H1 (cell line): ENCODE measurements around the gene CARD14. TPM values are rescaled to one million over a fixed set of nuclear protein-coding genes. Genes with fewer than 3 reads are reported as not detected.

Experiments used
- CTCF ChIA-PET: fragments of 300-600 bp; sonication (Branson Sonifier 250); formaldehyde crosslinking; loops from one replicate; lab custom pipeline; 2021; ENCODE audit not compliant: partially characterized antibody; lab: Charles Lee
- POLR2A ChIA-PET: fragments of 300-600 bp; sonication (Branson Sonifier 250); formaldehyde crosslinking; loops from one replicate; lab custom pipeline; 2021; ENCODE audit warnings: inconsistent platforms; ENCODE audit not compliant: partially characterized antibody; lab: Charles Lee
- DNase-seq, 2 experiments: peaks; one replicate each; pipeline versions ENCODE4 v3.0.0 to v3.0.0-alpha.2; 2010 to 2022; ENCODE audit warnings: low spot score in 2 of 2, low read depth in 1 of 2, mixed read lengths in 1 of 2
- FAIRE-seq: peaks from 2 replicates; lab custom pipeline; 2011; peaks lifted over from hg19 to GRCh38; lab: Jason Lieb, UNC
- H2AFZ ChIP-seq: 2 replicates; pipeline ENCODE4 v1.8.1; 2012; ENCODE audit warnings: low read length, inconsistent platforms
- H2AK5ac ChIP-seq: 2 replicates; pipeline ENCODE4 v1.6.1; 2013; ENCODE audit warnings: low read depth, low read length
- H2BK120ac ChIP-seq: replicated peaks from 2 replicates; pipeline ENCODE3; 2013; ENCODE audit warnings: low read depth, low read length, inconsistent platforms
- H2BK12ac ChIP-seq: 2 replicates; pipeline ENCODE4 v1.6.1; 2013; ENCODE audit warnings: low read depth, low read length
- H2BK15ac ChIP-seq: 2 replicates; pipeline ENCODE4 v1.6.1; 2013; ENCODE audit warnings: low read length
- H2BK20ac ChIP-seq: 2 replicates; pipeline ENCODE4 v1.6.1; 2013; ENCODE audit warnings: low read length
- H2BK5ac ChIP-seq: 2 replicates; pipeline ENCODE4 v1.6.1; 2013; ENCODE audit warnings: low read depth, low read length
- H3K14ac ChIP-seq: 2 replicates; pipeline ENCODE4 v1.6.1; 2013; ENCODE audit warnings: inconsistent platforms; ENCODE audit not compliant: insufficient read length
- H3K18ac ChIP-seq: 2 replicates; pipeline ENCODE4 v1.6.1; 2013; ENCODE audit warnings: low read length; ENCODE audit errors: extremely low read depth
- H3K23ac ChIP-seq: 2 replicates; pipeline ENCODE4 v1.6.1; 2013; ENCODE audit warnings: inconsistent platforms; ENCODE audit not compliant: insufficient read length
- H3K23me2 ChIP-seq: 2 replicates; pipeline ENCODE4 v1.6.1; 2013; ENCODE audit warnings: low read depth, low read length
- H3K27ac ChIP-seq: 2 replicates; pipeline ENCODE4 v1.6.1; 2011; ENCODE audit warnings: low read depth, low read length, inconsistent platforms
- H3K27me3 ChIP-seq, 4 experiments: replicated peaks in 1 of 4; 1 replicate in 1 of 4; 2 replicates in 3 of 4; pipeline versions ENCODE4 v1.6.1 to v1.8.1; 2011 to 2013; ENCODE audit warnings: low read length in 3 of 4, mild to moderate bottlenecking in 3 of 4, inconsistent platforms in 2 of 4, mixed read lengths in 2 of 4, moderate library complexity in 1 of 4; ENCODE audit not compliant: control insufficient read depth in 3 of 4, insufficient read depth in 3 of 4; ENCODE audit errors: extremely low read depth in 1 of 4
- H3K36me3 ChIP-seq, 4 experiments: 2 replicates each; pipeline versions ENCODE4 v1.6.1 to v1.8.1; 2011 to 2013; ENCODE audit warnings: mild to moderate bottlenecking in 4 of 4, low read length in 3 of 4, moderate library complexity in 2 of 4, control low read depth in 1 of 4, inconsistent platforms in 1 of 4; ENCODE audit not compliant: insufficient read depth in 4 of 4, control insufficient read depth in 2 of 4
- H3K4ac ChIP-seq: replicated peaks from 2 replicates; pipeline ENCODE3; 2013; ENCODE audit warnings: low read length, low read depth, mixed read lengths, inconsistent platforms; ENCODE audit not compliant: insufficient read length
- H3K4me1 ChIP-seq, 4 experiments: replicated peaks in 1 of 4; 1 replicate in 1 of 4; 2 replicates in 3 of 4; pipeline versions ENCODE4 v1.6.1 to v1.8.1; 2011 to 2013; ENCODE audit warnings: low read length in 3 of 4, inconsistent platforms in 2 of 4, mixed read lengths in 1 of 4; ENCODE audit not compliant: insufficient read depth in 4 of 4, control insufficient read depth in 3 of 4
- H3K4me2 ChIP-seq, 2 experiments: 2 replicates each; pipeline versions ENCODE4 v1.6.1 to v1.8.1; 2011 to 2013; ENCODE audit warnings: low read depth in 2 of 2, low read length in 2 of 2, control low read depth in 1 of 2, inconsistent platforms in 1 of 2, mild to moderate bottlenecking in 1 of 2; ENCODE audit not compliant: insufficient read depth in 1 of 2
- H3K4me3 ChIP-seq, 4 experiments: fragments of 200-600, 300-600 bp in 1 of 4; sonication (generic), shearing (Covaris generic), sonication (Bioruptor Twin) in 1 of 4; 2 replicates each; pipeline versions ENCODE4 v1.5.1 to v1.8.1; 2011 to 2016; ENCODE audit warnings: low read length in 4 of 4, low read depth in 3 of 4, control low read depth in 2 of 4, inconsistent platforms in 2 of 4, mild to moderate bottlenecking in 2 of 4, mixed read lengths in 1 of 4, moderate library complexity in 1 of 4; ENCODE audit not compliant: insufficient read depth in 2 of 4; ENCODE audit errors: extremely low read depth in 1 of 4
- H3K56ac ChIP-seq: replicated peaks from 2 replicates; pipeline ENCODE3; 2013; ENCODE audit warnings: low read depth, mild to moderate bottlenecking, mixed read lengths, low read length, inconsistent platforms; ENCODE audit not compliant: insufficient read length
- H3K79me1 ChIP-seq: 2 replicates; pipeline ENCODE4 v1.6.1; 2013; ENCODE audit warnings: low read depth, low read length, control low read depth
- H3K79me2 ChIP-seq, 2 experiments: 2 replicates each; pipeline versions ENCODE4 v1.6.1 to v1.8.1; 2012 to 2013; ENCODE audit warnings: low read length in 2 of 2, mild to moderate bottlenecking in 2 of 2, inconsistent platforms in 1 of 2; ENCODE audit not compliant: insufficient read depth in 2 of 2, control insufficient read depth in 1 of 2
- H3K9ac ChIP-seq, 4 experiments: replicated peaks in 1 of 4; 1 replicate in 1 of 4; 2 replicates in 3 of 4; pipeline versions ENCODE4 v1.6.1 to v1.8.1; 2011 to 2013; ENCODE audit warnings: low read depth in 3 of 4, low read length in 3 of 4, control low read depth in 2 of 4, mild to moderate bottlenecking in 2 of 4, moderate library complexity in 2 of 4, inconsistent platforms in 1 of 4; ENCODE audit errors: extremely low read depth in 1 of 4
- H3K9me3 ChIP-seq, 2 experiments: 2 replicates each; pipeline versions ENCODE4 v1.6.1 to v1.8.1; 2012 to 2013; ENCODE audit warnings: mild to moderate bottlenecking in 2 of 2, moderate library complexity in 2 of 2, control low read depth in 1 of 2, inconsistent platforms in 1 of 2, low read depth in 1 of 2, low read length in 1 of 2, mixed read lengths in 1 of 2; ENCODE audit not compliant: insufficient read depth in 2 of 2
- H4K20me1 ChIP-seq, 2 experiments: replicated peaks in 1 of 2; 2 replicates each; pipeline versions ENCODE3 to v1.8.1; 2011 to 2013; ENCODE audit warnings: inconsistent platforms in 2 of 2, low read length in 2 of 2, mild to moderate bottlenecking in 1 of 2; ENCODE audit not compliant: insufficient read depth in 2 of 2, control insufficient read depth in 1 of 2
- H4K5ac ChIP-seq: 2 replicates; pipeline ENCODE4 v1.6.1; 2013; ENCODE audit warnings: low read length, low read depth, mixed read lengths, inconsistent platforms; ENCODE audit not compliant: insufficient read length
- H4K8ac ChIP-seq: 2 replicates; pipeline ENCODE4 v1.8.0; 2013; ENCODE audit warnings: mild to moderate bottlenecking, moderate library complexity, low read length, inconsistent platforms; ENCODE audit not compliant: insufficient read depth; ENCODE audit errors: extremely low read depth
- H4K91ac ChIP-seq: replicated peaks from 2 replicates; pipeline ENCODE3; 2013; ENCODE audit warnings: low read length, mixed read lengths, inconsistent platforms; ENCODE audit not compliant: insufficient read length
- RAD21 ChIP-seq, 2 experiments: IDR thresholded peaks in 1 of 2; conservative IDR thresholded peaks in 1 of 2; 2 replicates each; pipeline ENCODE4 v1.6.1; 2011; ENCODE audit warnings: low read depth in 2 of 2, low read length in 2 of 2, improper control_type of control experiment in 1 of 2, inconsistent platforms in 1 of 2, mild to moderate bottlenecking in 1 of 2, moderate library complexity in 1 of 2
- SRF ChIP-seq: IDR thresholded peaks from 2 replicates; pipeline ENCODE4 v1.6.1; 2011; ENCODE audit warnings: mild to moderate bottlenecking, low read depth, low read length, moderate library complexity
- WGBS, 2 experiments: shearing (Covaris generic) in 1 of 2; methylation state at CpG; one replicate each; pipeline versions ENCODE4 v1.1.6 to v1.1.7; 2013 to 2015; ENCODE audit warnings: low lambda C conversion rate in 2 of 2, mixed read lengths in 2 of 2, inconsistent platforms in 1 of 2, low coverage in 1 of 2, missing lambda C conversion rate in 1 of 2; ENCODE audit not compliant: insufficient replicate concordance in 2 of 2, insufficient coverage in 1 of 2, insufficient read length in 1 of 2; ENCODE audit errors: extremely low coverage in 1 of 2, missing lambda C conversion rate in 1 of 2; 5-methylcytosine and 5-hydroxymethylcytosine counted together
- polyA plus RNA-seq, 7 experiments: library from polyadenylated mRNA; depleted of rRNA in 3 of 7; stranded (reverse) in 5 of 7; unstranded in 2 of 7; fragments of >200 nt in 5 of 7; fragments of 200-250 nt in 2 of 7; gene quantifications; 1 replicate in 5 of 7; 2 replicates in 1 of 7; 4 replicates in 1 of 7; pipeline versions ENCODE4 v1.2.1 to v1.2.3, GENCODE V29; 2011 to 2013; ENCODE audit warnings: missing spikeins in 2 of 7, mixed read lengths in 2 of 7
- total RNA-seq: library from RNA; stranded (reverse); fragmentation: NEBNext Ultra II Directional; extraction: Animal tissue kit (Norgen Biotek cat#: 25700); gene quantifications from 2 replicates; pipeline ENCODE4 v1.2.1, GENCODE V29; 2021
- TF ChIP-seq, protein P1 (sequence below), 3 experiments: IDR thresholded peaks; 1 replicate in 2 of 3; 2 replicates in 1 of 3; pipeline versions ENCODE4 v1.5.1 to v1.6.1; 2011; ENCODE audit warnings: low read length in 3 of 3, mild to moderate bottlenecking in 3 of 3, inconsistent platforms in 2 of 3, low read depth in 1 of 3, moderate library complexity in 1 of 3; ENCODE audit not compliant: insufficient read depth in 1 of 3; ENCODE audit errors: control extremely low read depth in 1 of 3

Gene CARD14
- total and polyA plus RNA-seq, 2 of the 8 experiments (the other 6 are each of a cell fraction or from before 2014, with no cell fraction given) = 0.08 TPM; not detected in 1

DNA sequence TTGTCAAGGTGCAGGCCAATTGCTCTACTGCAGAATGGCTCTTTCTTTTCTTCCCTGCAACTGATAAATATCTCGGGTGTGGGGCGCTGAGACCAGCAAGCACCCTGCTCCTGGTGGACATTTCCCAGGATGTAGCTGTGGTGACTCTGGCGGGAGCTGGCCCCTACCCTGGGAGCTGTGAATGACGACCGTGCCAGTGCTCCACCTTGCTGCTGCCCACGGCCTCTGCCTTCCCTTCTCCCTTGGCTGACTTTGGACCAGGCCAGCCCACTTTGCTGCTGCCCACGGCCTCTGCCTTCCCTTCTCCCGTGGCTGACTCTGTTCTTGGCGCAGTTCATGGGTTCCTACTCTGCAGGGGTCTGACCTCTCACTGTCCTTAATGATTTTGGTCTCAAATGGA lies 16.1 kb downstream of the CARD14 start:
- Histone ChIP-seq H4K5ac (no peak overlapping the region), H3K14ac (no peak overlapping the region), H2BK15ac (no peak overlapping the region), H3K4me2 (no peak overlapping the region), H3K23me2 (no peaks in the 10 kb centered on the region), H4K8ac (peak overlapping the region; percentile 39; the same call in 1 of the 2 replicates), H2BK5ac (no peak overlapping the region), H2BK120ac (no peak overlapping the region), H2BK12ac (no peak overlapping the region), H3K9ac (no peak overlapping the region), H3K4me3 (no peak overlapping the region), H3K79me1 (no peaks in the 10 kb centered on the region; the same call in 1 of the 2 replicates), H3K4ac (no peak overlapping the region), H3K27ac (no peak overlapping the region), H2AK5ac (no peak overlapping the region), H4K91ac (no peak overlapping the region), H3K23ac (no peak overlapping the region), H3K36me3 (no peaks in the 10 kb centered on the region), H3K18ac (no peak overlapping the region), H2BK20ac (no peak overlapping the region), H3K4me1 (no peaks in the 10 kb centered on the region), H3K56ac (no peak overlapping the region), H3K27me3 (no peaks in the 10 kb centered on the region), H3K79me2 (no peaks in the 10 kb centered on the region), H4K20me1 (no peaks in the 10 kb centered on the region), H2AFZ (no peak overlapping the region), H3K9me3 (no peaks in the 10 kb centered on the region)
- ChIA-PET POLR2A (interaction anchor here (1.4 kb wide), 1 partner anchor 10 kb away, joined by 3 read pairs; no protein-coding TSS in a partner anchor), CTCF (interaction anchor here (0.6 to 8.9 kb wide), 4 partner anchors 8 to 1765 kb away, joined by 3 to 73 read pairs (median 4); no protein-coding TSS in a partner anchor)
- 92% methylated on average over 9 of the region's 9 CpGs; no CpG with 5 or more reads in 1 of the 2 experiments for WGBS, 2 experiments
- no peak for DNase-seq
- FAIRE-seq = no peak
- TF ChIP-seq, protein P1, sequence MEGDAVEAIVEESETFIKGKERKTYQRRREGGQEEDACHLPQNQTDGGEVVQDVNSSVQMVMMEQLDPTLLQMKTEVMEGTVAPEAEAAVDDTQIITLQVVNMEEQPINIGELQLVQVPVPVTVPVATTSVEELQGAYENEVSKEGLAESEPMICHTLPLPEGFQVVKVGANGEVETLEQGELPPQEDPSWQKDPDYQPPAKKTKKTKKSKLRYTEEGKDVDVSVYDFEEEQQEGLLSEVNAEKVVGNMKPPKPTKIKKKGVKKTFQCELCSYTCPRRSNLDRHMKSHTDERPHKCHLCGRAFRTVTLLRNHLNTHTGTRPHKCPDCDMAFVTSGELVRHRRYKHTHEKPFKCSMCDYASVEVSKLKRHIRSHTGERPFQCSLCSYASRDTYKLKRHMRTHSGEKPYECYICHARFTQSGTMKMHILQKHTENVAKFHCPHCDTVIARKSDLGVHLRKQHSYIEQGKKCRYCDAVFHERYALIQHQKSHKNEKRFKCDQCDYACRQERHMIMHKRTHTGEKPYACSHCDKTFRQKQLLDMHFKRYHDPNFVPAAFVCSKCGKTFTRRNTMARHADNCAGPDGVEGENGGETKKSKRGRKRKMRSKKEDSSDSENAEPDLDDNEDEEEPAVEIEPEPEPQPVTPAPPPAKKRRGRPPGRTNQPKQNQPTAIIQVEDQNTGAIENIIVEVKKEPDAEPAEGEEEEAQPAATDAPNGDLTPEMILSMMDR (IDR thresholded peaks at IDR 0.05; ENCODE audit: control extremely low read depth in 1 of 3, insufficient read depth in 1 of 3, low read depth in 1 of 3, low read length in 3 of 3) = peak in 1 of 3 experiments; percentile 13; a peak in 1 of 4 replicates
- TF ChIP-seq SRF (no peak), RAD21 (IDR thresholded peaks at IDR 0.05 in 1 of 2, conservative IDR thresholded peaks at IDR 0.05 in 1 of 2; ENCODE audit: low read depth in 2 of 2, low read length in 2 of 2) (0 out of 4 replicates have a peak, but pooled peaks of 1 of the 2 experiments have one; percentile 12)
